Neural cell (in vitro differentiated cells): Measurements from ENCODE around the gene ITGAX. TPM values are rescaled to one million over a fixed set of nuclear protein-coding genes. Genes with fewer than 3 reads are reported as not detected.

Experiments
- H2AFZ ChIP-seq: fragments of 200-600, 300-800 bp; sonication (generic), shearing (Covaris generic); 2 replicates; pipeline ENCODE4 v1.6.0; 2014; ENCODE audit warnings: low read depth, mild to moderate bottlenecking, antibody characterized with exemption, low read length, moderate library complexity
- H3F3A ChIP-seq: fragments of 200-600 bp; shearing (Covaris generic); 2 replicates; pipeline ENCODE4 v1.6.1; 2016; ENCODE audit warnings: mild to moderate bottlenecking, moderate library complexity, mixed read lengths, antibody characterized with exemption, low read length; ENCODE audit not compliant: insufficient read depth, poor library complexity, severe bottlenecking
- H3K27ac ChIP-seq: fragments of 200-600, 300-800 bp; sonication (generic), shearing (Covaris generic); 2 replicates; pipeline ENCODE4 v1.5.1; 2014; ENCODE audit warnings: mild to moderate bottlenecking, low read length, moderate library complexity
- H3K27me3 ChIP-seq: fragments of 300-800, 200-600 bp; sonication (generic), shearing (Covaris generic); 2 replicates; pipeline ENCODE4 v1.6.0; 2014; ENCODE audit warnings: mild to moderate bottlenecking, low read depth, low read length, moderate library complexity; ENCODE audit not compliant: insufficient read depth
- H3K36me3 ChIP-seq: fragments of 300-800, 200-600 bp; sonication (generic), shearing (Covaris generic); 2 replicates; pipeline ENCODE4 v1.5.1; 2014; ENCODE audit warnings: mild to moderate bottlenecking, antibody characterized with exemption, low read length, moderate library complexity; ENCODE audit not compliant: insufficient read depth
- H3K4me2 ChIP-seq: fragments of 300-800, 200-600 bp; sonication (generic), shearing (Covaris generic); 2 replicates; pipeline ENCODE4 v1.6.0; 2014; ENCODE audit warnings: mild to moderate bottlenecking, low read length
- H3K4me3 ChIP-seq: fragments of 300-800, 200-600 bp; sonication (generic), shearing (Covaris generic); 2 replicates; pipeline ENCODE4 v1.5.1; 2014; ENCODE audit warnings: mild to moderate bottlenecking, low read length, moderate library complexity
- H3K79me2 ChIP-seq: fragments of 200-600 bp; shearing (Covaris generic); replicated peaks from 2 replicates; pipeline ENCODE4 v1.6.0; 2014; ENCODE audit warnings: mild to moderate bottlenecking, low read length, moderate library complexity; ENCODE audit not compliant: insufficient read depth
- H3K9ac ChIP-seq: fragments of 300-800, 200-600 bp; sonication (generic), shearing (Covaris generic); 2 replicates; pipeline ENCODE4 v1.6.1; 2016; ENCODE audit warnings: mild to moderate bottlenecking, low read length, mixed read lengths
- H3K9me2 ChIP-seq: fragments of 200-600 bp; shearing (Covaris generic); 2 replicates; pipeline ENCODE4 v1.6.1; 2016; ENCODE audit warnings: mild to moderate bottlenecking, low read length, mixed read lengths; ENCODE audit not compliant: insufficient read depth
- H3K9me3 ChIP-seq: fragments of 200-600, 300-800 bp; sonication (generic), shearing (Covaris generic); 2 replicates; pipeline ENCODE4 v1.6.1; 2016; ENCODE audit warnings: mild to moderate bottlenecking, mixed run types, low read length, moderate library complexity, mixed read lengths
- H4K20me1 ChIP-seq: fragments of 200-600 bp; shearing (Covaris generic); 2 replicates; pipeline ENCODE4 v1.6.1; 2016; ENCODE audit warnings: mild to moderate bottlenecking, mixed run types; ENCODE audit not compliant: insufficient read depth
- CTCF ChIP-seq: fragments of 450-650 bp; IDR thresholded peaks from 2 replicates; pipeline ENCODE4 v1.5.1; 2014; ENCODE audit warnings: antibody characterized with exemption, mild to moderate bottlenecking, moderate library complexity; ENCODE audit not compliant: poor library complexity, severe bottlenecking
- EP300 ChIP-seq: fragments of 450-650 bp; conservative IDR thresholded peaks from 2 replicates; pipeline ENCODE4 v1.6.1; 2014; ENCODE audit warnings: antibody characterized with exemption, mild to moderate bottlenecking, moderate library complexity; ENCODE audit not compliant: poor library complexity, severe bottlenecking
- EZH2 ChIP-seq: fragments of 200-600, 300-800 bp; shearing (Covaris generic), sonication (generic); IDR thresholded peaks from 2 replicates; pipeline ENCODE4 v1.6.1; 2014; ENCODE audit warnings: antibody characterized with exemption, low read length, borderline replicate concordance, mild to moderate bottlenecking; ENCODE audit not compliant: insufficient read depth, poor library complexity, severe bottlenecking
- MXI1 ChIP-seq: fragments of 450-650 bp; conservative IDR thresholded peaks from 2 replicates; pipeline ENCODE4 v1.6.1; 2014; ENCODE audit warnings: antibody characterized with exemption, mild to moderate bottlenecking; ENCODE audit not compliant: poor library complexity, severe bottlenecking
- POLR2AphosphoS5 ChIP-seq: IDR thresholded peaks from 2 replicates; pipeline ENCODE4 v1.6.1; 2012
- RAD21 ChIP-seq: fragments of 450-650 bp; conservative IDR thresholded peaks from 2 replicates; pipeline ENCODE4 v1.6.1; 2014; ENCODE audit warnings: antibody characterized with exemption, mild to moderate bottlenecking, moderate library complexity
- REST ChIP-seq: IDR thresholded peaks from 2 replicates; pipeline ENCODE4 v1.6.1; 2012; ENCODE audit warnings: borderline replicate concordance
- SMC3 ChIP-seq: fragments of 450-650 bp; conservative IDR thresholded peaks from 2 replicates; pipeline ENCODE4 v1.6.1; 2014; ENCODE audit warnings: antibody characterized with exemption, mild to moderate bottlenecking, moderate library complexity; ENCODE audit not compliant: poor library complexity
- TAF1 ChIP-seq: IDR thresholded peaks from 2 replicates; pipeline ENCODE4 v1.6.1; 2012; ENCODE audit warnings: low read depth
- polyA plus RNA-seq: library from polyadenylated mRNA; depleted of rRNA; stranded (reverse); fragments of >200 nt; gene quantifications from 2 replicates; pipeline ENCODE4 v1.2.3, GENCODE V29; 2014

Gene ITGAX
- polyA plus RNA-seq, 1 donor from 2014 or later: not detected

- TF ChIP-seq EZH2 (no peak), CTCF (no peak), TAF1 (no peak), RAD21 (no peak), MXI1 (no peak), REST (no peak), EP300 (no peak), SMC3 (no peak)
- no peaks in the 10 kb centered on the region for H3F3A ChIP-seq
- H3K27ac ChIP-seq: no peak overlapping the region
- H3K9me3 ChIP-seq: no peaks in the 10 kb centered on the region
- H3K4me2 ChIP-seq: no peak overlapping the region
- H3K9me2 ChIP-seq: no peaks in the 10 kb centered on the region
- H2AFZ ChIP-seq: no peak overlapping the region
- no peaks in the 10 kb centered on the region for H3K79me2 ChIP-seq
- H3K27me3 ChIP-seq: no peaks in the 10 kb centered on the region
- no peaks in the 10 kb centered on the region for H3K36me3 ChIP-seq
- no peaks in the 10 kb centered on the region for H4K20me1 ChIP-seq
- no peak overlapping the region for H3K4me3 ChIP-seq
- no peak overlapping the region for H3K9ac ChIP-seq
These were observed 1.8 kb downstream of the ITGAX start for GRCh38 chr16:31356566-31357323.

- Histone ChIP-seq H3K27ac (no peak overlapping the region), H4K20me1 (no peaks in the 10 kb centered on the region), H3K4me2 (no peak overlapping the region), H2AFZ (no peak overlapping the region), H3K36me3 (no peaks in the 10 kb centered on the region), H3F3A (no peaks in the 10 kb centered on the region), H3K27me3 (no peaks in the 10 kb centered on the region), H3K9me3 (no peaks in the 10 kb centered on the region), H3K4me3 (no peak overlapping the region), H3K9me2 (no peaks in the 10 kb centered on the region), H3K79me2 (no peaks in the 10 kb centered on the region), H3K9ac (no peak overlapping the region)
- TF ChIP-seq EP300 (no peak), CTCF (no peak), POLR2AphosphoS5 (no peak), RAD21 (no peak), MXI1 (no peak), SMC3 (no peak), TAF1 (no peak), REST (no peak), EZH2 (no peak)
These were observed 2.5 kb downstream of the ITGAX start for GRCh38 chr16:31357324-31358109.
